ENCODE measurements around the gene B3GAT3.
"Not testable (repeated sequence)": the region's sequence is repeated elsewhere in the genome, so short reads cannot be mapped to it uniquely, and the experiment has no call there.

The B3GAT3 gene

DNA sequence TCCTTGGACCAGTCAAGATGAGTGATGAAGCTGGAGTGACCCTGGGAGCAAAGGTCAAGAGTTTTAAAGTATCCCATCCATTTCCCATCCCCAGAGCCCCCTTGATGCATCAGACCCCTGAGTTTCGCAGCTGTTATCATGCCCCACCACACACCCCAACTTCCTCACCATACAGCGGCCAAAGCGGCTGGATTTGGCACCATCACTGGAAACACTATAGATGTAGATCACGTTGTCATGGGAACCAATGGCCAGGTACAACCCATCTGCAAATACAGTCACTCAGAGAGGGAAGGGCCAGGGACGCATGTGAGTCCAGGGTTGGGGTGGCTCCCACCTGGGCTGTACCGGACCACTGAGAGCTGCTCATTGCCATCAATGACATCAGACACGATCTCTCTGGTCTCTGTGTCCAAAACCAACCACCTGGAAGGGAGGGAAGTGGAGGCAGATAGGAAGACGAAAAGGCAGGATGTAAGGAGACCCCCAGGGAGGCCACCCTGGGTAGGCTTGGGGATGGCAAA, 17.9 kb downstream of the B3GAT3 start:
- DNase-seq (ENCODE audit: low spot score): no peak

DNA sequence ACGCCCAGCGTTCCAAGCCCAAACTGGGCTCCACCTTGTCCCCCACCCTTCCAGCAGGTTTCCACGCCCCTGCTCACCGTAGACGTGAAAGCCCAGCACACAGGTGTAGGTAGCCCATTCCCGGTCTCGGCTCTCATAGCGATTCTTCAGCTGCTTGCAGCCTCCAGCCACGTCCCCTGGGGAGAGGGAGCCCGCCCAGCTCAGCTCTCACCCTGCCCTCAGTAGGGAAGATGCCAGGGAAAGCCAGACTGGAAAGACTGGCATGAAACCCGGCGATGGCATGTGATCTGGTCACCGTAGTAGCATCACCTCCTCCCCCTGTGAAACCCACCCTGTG, 18.7 kb downstream of the B3GAT3 start:
- no peak for DNase-seq (ENCODE audit: low spot score)

GRCh38 chr11:62602141-62603071, 19.4 kb downstream of the B3GAT3 start:
- DNase-seq (ENCODE audit: low spot score): no peak

DNA sequence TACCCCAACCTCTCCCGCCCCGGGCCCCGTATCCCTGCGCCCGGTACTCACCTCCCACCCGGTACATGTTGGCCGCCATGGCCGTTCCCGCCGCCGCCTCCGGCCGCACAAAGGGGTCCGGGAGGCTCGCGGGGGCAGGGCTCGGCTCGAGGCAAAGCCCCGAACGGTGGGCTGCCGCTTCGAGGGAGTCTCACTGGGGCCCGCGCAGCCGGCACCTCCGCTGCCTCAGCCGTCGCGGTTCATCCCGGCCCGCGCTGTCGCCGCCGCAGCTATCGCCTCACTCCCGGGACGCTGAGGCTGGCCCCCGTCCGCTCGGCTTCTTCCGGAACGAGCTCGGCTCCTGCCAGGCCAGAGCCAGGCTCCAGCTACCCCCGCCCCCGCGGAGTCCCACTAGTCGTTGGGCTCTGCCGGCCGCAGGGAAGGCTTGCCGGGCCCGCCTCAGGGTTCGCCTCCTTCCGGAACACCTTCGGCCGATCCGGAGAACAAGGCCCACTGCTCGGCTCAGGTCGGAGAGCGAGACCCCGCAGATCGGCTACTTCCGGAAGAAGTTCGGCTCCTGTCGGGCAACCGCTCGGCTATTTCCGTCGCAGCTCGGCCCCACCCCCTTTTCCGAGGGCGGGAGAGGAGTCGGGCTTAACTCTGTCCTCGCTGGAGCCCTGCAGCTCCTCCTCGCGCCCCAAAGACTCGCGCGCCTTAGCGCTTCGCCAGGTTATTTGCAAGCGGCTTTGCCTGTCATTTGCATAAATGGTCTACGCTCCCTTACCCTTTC, 20.2 kb downstream of the B3GAT3 start, which contains the start of gene MTA2:
TSS of gene MTA2 (minus strand) at position 494 of the 769 bp plus-strand sequence. CDS start at position 79, 415 bp downstream.
- peak; percentile 99 for DNase-seq (ENCODE audit: low spot score)

GRCh38 chr11:62601122-62601371, 20.7 kb downstream of the B3GAT3 start:
- peak; percentile 37 for DNase-seq (ENCODE audit: low spot score)

DNA sequence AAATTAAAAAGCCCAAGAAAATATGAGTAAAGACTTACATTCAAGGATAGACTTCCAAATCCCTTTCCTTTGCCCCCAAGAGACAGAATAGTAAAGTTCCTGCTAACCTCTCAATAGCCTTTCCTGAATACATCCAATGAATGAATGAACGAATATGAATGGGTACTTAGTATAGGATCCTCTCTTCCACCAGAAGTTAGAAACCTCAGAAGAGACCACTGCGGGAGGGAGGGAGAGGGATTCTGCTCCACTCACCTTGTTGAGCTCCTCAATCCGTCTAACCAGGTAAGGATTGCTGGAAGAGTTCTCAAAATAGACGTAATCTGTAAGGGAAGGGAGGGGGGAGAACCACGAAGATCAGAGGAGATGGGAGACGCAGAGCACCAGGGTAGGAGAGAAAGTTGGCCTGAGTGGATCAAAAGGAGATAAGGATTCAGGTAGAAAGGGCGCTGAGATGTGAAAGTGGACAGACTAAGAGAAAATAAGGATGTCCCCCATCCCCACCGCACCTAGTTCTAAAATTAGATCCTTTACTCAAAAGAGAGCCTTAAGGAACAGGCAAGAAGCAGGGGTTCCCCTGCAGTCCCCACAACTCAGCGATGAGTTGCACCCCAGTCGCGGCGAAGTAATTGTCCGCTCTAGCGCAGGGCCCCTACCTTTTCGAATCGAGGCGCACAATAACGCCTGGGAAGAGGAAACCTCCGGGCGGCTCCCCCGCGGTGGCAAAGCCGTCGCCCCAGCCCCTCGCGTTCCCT, 21.2 kb downstream of the B3GAT3 start:
- no peak for DNase-seq (ENCODE audit: low spot score)

DNA sequence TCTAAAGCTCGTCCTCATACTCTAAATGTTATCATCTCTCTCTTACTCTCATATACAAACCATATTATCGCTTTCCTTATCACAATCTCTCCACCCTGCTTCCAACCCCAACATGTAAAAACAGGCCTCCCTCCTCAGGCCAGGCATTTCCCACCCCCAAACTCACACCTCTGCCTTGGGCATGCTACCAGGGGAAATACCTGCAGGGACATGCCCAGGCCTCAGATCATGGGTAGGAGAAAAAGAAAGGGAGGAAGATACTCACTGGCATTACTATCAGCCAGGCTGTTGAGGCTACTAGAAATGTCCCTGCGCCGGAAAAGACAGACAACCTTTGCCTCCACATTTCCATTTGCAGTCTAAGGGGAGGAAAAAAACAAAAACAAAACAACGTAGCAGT, 21.9 kb downstream of the B3GAT3 start:
- no peak for DNase-seq (ENCODE audit: low spot score)

GRCh38 chr11:62599069-62599696, 22.6 kb downstream of the B3GAT3 start:
- DNase-seq (ENCODE audit: low spot score): peak; percentile 98

GRCh38 chr11:62595124-62595523, 26.7 kb downstream of the B3GAT3 start:
- DNase-seq (ENCODE audit: low spot score): no peak

GRCh38 chr11:62593434-62594044, 28.2 kb downstream of the B3GAT3 start:
- DNase-seq (ENCODE audit: low spot score): peak; percentile 81

- DNase-seq (ENCODE audit: low spot score): no peak
Observed at GRCh38 chr11:62592989-62593421, 28.8 kb downstream of the B3GAT3 start.

GRCh38 chr11:62592146-62592815, 29.5 kb downstream of the B3GAT3 start:
- no peak for DNase-seq (ENCODE audit: low spot score)

GRCh38 chr11:62591448-62592145, 30.2 kb downstream of the B3GAT3 start, which contains the start of gene TUT1:
TSS of gene TUT1 (minus strand) at chr11:62591523. CDS start at chr11:62591485, 38 bp downstream.
- DNase-seq (ENCODE audit: low spot score): peak; percentile 99

GRCh38 chr11:62588966-62589637, 32.7 kb downstream of the B3GAT3 start:
- no peak for DNase-seq (ENCODE audit: low spot score)

- DNase-seq (ENCODE audit: low spot score): not testable (repeated sequence)
Observed at GRCh38 chr11:62585356-62585755, 36.4 kb downstream of the B3GAT3 start.

DNA sequence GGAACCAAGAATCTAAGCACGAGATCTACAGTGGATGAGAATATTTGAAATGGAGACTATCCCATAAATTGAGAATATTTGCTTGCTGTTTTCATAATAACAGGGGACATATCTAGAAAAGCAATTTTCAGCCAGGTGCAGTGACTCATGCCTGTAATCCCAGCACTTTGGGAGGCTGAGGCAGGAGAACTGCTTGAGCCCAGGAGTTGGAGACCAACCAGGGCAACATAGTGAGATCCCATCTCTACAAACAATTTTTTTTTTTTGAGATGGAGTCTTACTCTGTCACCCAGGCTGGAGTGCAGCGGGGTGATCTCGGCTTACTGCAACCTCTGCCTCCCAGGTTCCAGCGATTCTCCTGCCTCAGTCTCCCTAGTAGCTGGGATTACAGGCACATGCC, 40.1 kb downstream of the B3GAT3 start:
- DNase-seq (ENCODE audit: low spot score): not testable (repeated sequence)

DNA sequence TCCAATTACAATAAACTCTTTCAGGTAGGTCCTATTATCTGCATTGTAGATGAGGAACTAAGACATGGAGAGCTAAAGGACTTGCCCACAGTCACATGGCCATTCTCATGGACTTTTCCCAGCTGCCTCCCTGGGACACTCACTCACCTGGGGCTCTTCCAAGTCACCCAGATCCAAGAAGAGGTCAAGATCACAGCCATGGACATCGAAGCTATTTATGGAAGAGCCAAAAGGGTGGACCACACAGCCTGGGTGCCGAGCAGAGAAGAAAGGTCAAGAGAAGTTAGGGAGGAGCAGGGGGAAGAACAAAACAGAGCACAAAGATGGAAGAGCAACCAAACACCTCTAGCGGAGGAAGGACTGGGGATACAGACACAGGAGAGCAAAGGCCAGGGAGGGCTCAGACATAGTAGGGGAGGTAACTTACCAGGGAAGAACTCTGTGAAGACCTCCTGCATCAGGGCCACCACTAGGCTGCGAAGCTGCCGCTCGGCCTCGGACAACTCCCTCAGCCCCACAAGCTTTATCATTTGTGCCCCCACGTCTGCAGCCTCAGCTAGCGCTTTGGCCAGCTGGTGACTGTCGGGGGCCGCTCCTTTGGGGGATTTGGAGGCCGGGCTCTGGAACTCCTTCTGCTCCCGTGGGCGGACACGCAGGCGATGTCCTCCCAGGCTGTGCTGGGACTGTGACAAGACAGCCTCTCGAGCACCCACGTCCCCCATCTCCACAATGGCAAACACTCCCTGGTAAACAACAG, 40.6 kb downstream of the B3GAT3 start:
- DNase-seq (ENCODE audit: low spot score): no peak

DNA sequence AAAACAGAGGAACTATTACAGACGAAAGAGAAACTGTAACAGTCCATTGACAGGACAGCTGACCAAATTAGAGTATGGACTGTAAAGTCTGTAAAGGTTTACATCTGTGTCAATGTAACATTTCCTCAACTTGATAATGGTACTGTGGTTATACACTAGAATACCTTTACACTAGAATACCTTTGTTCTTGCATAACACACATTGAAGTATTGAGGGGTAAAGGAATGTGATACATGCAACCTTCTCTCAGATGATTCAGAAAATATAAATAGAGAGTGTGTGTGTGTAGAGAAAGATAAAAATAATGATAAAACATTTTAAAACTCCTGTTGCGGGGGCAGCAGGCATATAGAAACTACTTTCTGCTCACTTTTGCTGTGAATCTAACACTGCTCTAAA, 42.5 kb downstream of the B3GAT3 start:
- no peak for DNase-seq (ENCODE audit: low spot score)

GRCh38 chr11:62578541-62578940, 43.2 kb downstream of the B3GAT3 start:
- no peak for DNase-seq (ENCODE audit: low spot score)
